ENCODE results near the gene IDNK.

IDNK gene

GRCh38 chr9:83649515-83649914 is 26.6 kb downstream of the IDNK start:
- H3K27ac ChIP-seq: no peak overlapping the region
- TF ChIP-seq, protein P1, sequence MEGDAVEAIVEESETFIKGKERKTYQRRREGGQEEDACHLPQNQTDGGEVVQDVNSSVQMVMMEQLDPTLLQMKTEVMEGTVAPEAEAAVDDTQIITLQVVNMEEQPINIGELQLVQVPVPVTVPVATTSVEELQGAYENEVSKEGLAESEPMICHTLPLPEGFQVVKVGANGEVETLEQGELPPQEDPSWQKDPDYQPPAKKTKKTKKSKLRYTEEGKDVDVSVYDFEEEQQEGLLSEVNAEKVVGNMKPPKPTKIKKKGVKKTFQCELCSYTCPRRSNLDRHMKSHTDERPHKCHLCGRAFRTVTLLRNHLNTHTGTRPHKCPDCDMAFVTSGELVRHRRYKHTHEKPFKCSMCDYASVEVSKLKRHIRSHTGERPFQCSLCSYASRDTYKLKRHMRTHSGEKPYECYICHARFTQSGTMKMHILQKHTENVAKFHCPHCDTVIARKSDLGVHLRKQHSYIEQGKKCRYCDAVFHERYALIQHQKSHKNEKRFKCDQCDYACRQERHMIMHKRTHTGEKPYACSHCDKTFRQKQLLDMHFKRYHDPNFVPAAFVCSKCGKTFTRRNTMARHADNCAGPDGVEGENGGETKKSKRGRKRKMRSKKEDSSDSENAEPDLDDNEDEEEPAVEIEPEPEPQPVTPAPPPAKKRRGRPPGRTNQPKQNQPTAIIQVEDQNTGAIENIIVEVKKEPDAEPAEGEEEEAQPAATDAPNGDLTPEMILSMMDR (IDR thresholded peaks at IDR 0.05): no peak
- no peak for TF ChIP-seq ZFX (IDR thresholded peaks at IDR 0.05; ENCODE audit: borderline replicate concordance)

DNA sequence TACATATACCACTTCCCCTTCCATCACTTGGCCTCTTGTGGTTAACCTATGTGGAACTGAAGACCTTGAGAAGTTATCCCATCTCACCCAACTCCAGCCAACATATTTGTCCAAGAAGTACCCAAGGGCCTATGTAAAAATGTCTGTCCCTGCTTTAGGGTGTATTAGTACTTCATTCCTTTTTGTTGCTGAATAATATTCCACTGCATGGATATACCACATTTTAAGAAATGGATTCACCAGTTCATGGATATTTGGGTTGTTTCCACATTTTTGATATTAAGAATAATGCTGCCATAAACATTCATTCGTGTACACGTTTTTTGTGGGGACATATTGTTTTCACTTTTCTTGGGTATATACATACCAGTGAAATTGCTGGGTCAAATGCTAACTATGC is 28.6 kb downstream of the IDNK start:
- H3K27ac ChIP-seq: no peak overlapping the region
- TF ChIP-seq ZFX (IDR thresholded peaks at IDR 0.05; ENCODE audit: borderline replicate concordance): no peak
- TF ChIP-seq, protein P1 (IDR thresholded peaks at IDR 0.05): no peak

- H3K27ac ChIP-seq: no peak overlapping the region
These were observed 29.5 kb downstream of the IDNK start for GRCh38 chr9:83652433-83652832.

DNA sequence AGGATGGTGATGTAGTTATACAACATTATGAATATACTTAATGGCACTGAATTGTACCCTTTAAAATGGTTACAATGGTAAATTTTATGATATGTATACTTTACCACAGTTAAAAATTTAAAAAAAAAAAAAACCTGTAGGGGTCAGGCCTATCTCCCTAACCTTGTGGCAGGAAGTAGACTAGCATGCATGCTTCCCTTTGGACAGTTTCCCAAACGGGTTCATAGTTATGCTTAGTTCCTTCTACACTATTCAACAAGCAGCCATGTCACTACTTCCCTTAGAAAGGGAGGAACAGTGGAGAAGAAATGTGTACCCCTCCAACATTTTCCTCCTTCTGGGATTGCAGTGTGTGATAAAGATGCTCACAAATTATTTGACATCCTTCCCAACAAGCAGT is 32.5 kb downstream of the IDNK start:
- TF ChIP-seq ZFX (IDR thresholded peaks at IDR 0.05; ENCODE audit: borderline replicate concordance): no peak
- TF ChIP-seq, protein P1 (IDR thresholded peaks at IDR 0.05): no peak
- no peak overlapping the region for H3K27ac ChIP-seq

More at GRCh38 chr9:83652433-83652832, 29.5 kb downstream of the IDNK start:
- TF ChIP-seq, protein P1 (IDR thresholded peaks at IDR 0.05): no peak

GRCh38 chr9:83656032-83656680 is 33.2 kb downstream of the IDNK start:
- no peak overlapping the region for H3K27ac ChIP-seq
- no peak for TF ChIP-seq ZFX (IDR thresholded peaks at IDR 0.05; ENCODE audit: borderline replicate concordance)
- TF ChIP-seq, protein P1 (IDR thresholded peaks at IDR 0.05): no peak

- H3K27ac ChIP-seq: no peak overlapping the region
- TF ChIP-seq, protein P1 (IDR thresholded peaks at IDR 0.05): no peak
These were observed 34.0 kb downstream of the IDNK start for GRCh38 chr9:83656952-83657351.

GRCh38 chr9:83662933-83663332 is 40.0 kb downstream of the IDNK start:
- no peak overlapping the region for H3K27ac ChIP-seq
- TF ChIP-seq, protein P1 (IDR thresholded peaks at IDR 0.05): no peak
- no peak for TF ChIP-seq ZFX (IDR thresholded peaks at IDR 0.05; ENCODE audit: borderline replicate concordance)
